GM12801 (cell line): ENCODE results near the gene CFAP46.

ENCODE experiments used
- CTCF ChIP-seq: IDR thresholded peaks from one replicate; pipeline ENCODE4 v1.5.1; 2011; ENCODE audit warnings: control low read depth; ENCODE audit not compliant: insufficient read length; ENCODE audit errors: extremely low read depth

The CFAP46 gene

GRCh38 chr10:132768346-132769248 is 173.8 kb downstream of the CFAP46 start:
- no peak for TF ChIP-seq CTCF

- no peak for TF ChIP-seq CTCF
These were observed 176.1 kb downstream of the CFAP46 start for GRCh38 chr10:132766291-132766690.

GRCh38 chr10:132765435-132765834 is 176.9 kb downstream of the CFAP46 start:
- TF ChIP-seq CTCF: no peak

- no peak for TF ChIP-seq CTCF
These were observed 178.3 kb downstream of the CFAP46 start for GRCh38 chr10:132764108-132764507.

- TF ChIP-seq CTCF: no peak
These were observed 178.8 kb downstream of the CFAP46 start for GRCh38 chr10:132763545-132763944.

GRCh38 chr10:132762267-132762666 is 180.1 kb downstream of the CFAP46 start:
- TF ChIP-seq CTCF: no peak

- no peak for TF ChIP-seq CTCF
These were observed 180.8 kb downstream of the CFAP46 start for GRCh38 chr10:132761395-132762060.
